CD14-positive monocyte (primary cell): ENCODE results near the gene RSPO4. TPM values are rescaled to one million over a fixed set of nuclear protein-coding genes. Genes with fewer than 3 reads are reported as not detected.

ENCODE experiments used
- DNase-seq, 3 donors: peaks; one replicate each; pipeline ENCODE4 v3.0.0-alpha.2; 2011 to 2022
- H2AFZ ChIP-seq: 2 replicates; pipeline ENCODE4 v1.6.0; 2012; ENCODE audit warnings: mild to moderate bottlenecking, low read depth, low read length, inconsistent platforms; ENCODE audit not compliant: insufficient read depth, poor library complexity, severe bottlenecking
- H3K27ac ChIP-seq, 2 donors: 1 replicate in 1 of 2; 2 replicates in 1 of 2; pipeline ENCODE4 v1.5.1; 2012 to 2013; ENCODE audit warnings: low read length in 2 of 2, control low read depth in 1 of 2, inconsistent platforms in 1 of 2, low read depth in 1 of 2, mild to moderate bottlenecking in 1 of 2
- H3K27me3 ChIP-seq, 2 donors: one replicate each; pipeline versions ENCODE4 v1.6.0 to v1.6.1; 2011 to 2013; ENCODE audit warnings: low read length in 2 of 2; ENCODE audit not compliant: control insufficient read depth in 2 of 2, insufficient read depth in 2 of 2
- H3K36me3 ChIP-seq, 2 donors: replicated peaks in 1 of 2; 1 replicate in 1 of 2; 2 replicates in 1 of 2; pipeline versions ENCODE4 v1.5.1 to v1.6.1; 2012 to 2013; ENCODE audit warnings: low read length in 2 of 2, control low read depth in 1 of 2, inconsistent platforms in 1 of 2, mild to moderate bottlenecking in 1 of 2; ENCODE audit not compliant: insufficient read depth in 2 of 2, control insufficient read depth in 1 of 2
- H3K4me1 ChIP-seq, 2 donors: 1 replicate in 1 of 2; 2 replicates in 1 of 2; pipeline versions ENCODE4 v1.5.1 to v1.6.1; 2012 to 2013; ENCODE audit warnings: low read length in 2 of 2, control low read depth in 1 of 2, inconsistent platforms in 1 of 2, mild to moderate bottlenecking in 1 of 2, moderate library complexity in 1 of 2; ENCODE audit not compliant: insufficient read depth in 2 of 2, control insufficient read depth in 1 of 2
- H3K4me2 ChIP-seq: replicated peaks from 2 replicates; pipeline ENCODE3; 2012; ENCODE audit warnings: low read length, moderate library complexity, mild to moderate bottlenecking; ENCODE audit not compliant: poor library complexity, severe bottlenecking; ENCODE audit errors: extremely low read depth
- H3K4me3 ChIP-seq, 3 experiments: fragments of 200-600 bp in 1 of 3; sonication (generic) in 1 of 3; replicated peaks in 1 of 3; 1 replicate in 2 of 3; 2 replicates in 1 of 3; pipeline ENCODE4 v1.5.1; 2011 to 2013; ENCODE audit warnings: low read length in 3 of 3, mild to moderate bottlenecking in 3 of 3, control low read depth in 2 of 3, low read depth in 2 of 3, inconsistent platforms in 1 of 3, moderate library complexity in 1 of 3
- H3K79me2 ChIP-seq: 2 replicates; pipeline ENCODE4 v1.6.0; 2012; ENCODE audit warnings: mild to moderate bottlenecking, control low read depth, inconsistent platforms, low read length, moderate library complexity; ENCODE audit not compliant: insufficient read depth
- H3K9ac ChIP-seq: 2 replicates; pipeline ENCODE4 v1.6.0; 2017; ENCODE audit warnings: low read length, mild to moderate bottlenecking; ENCODE audit not compliant: insufficient read depth, poor library complexity, severe bottlenecking
- H3K9me3 ChIP-seq, 2 donors: replicated peaks in 1 of 2; 1 replicate in 1 of 2; 2 replicates in 1 of 2; pipeline versions ENCODE4 v1.5.1 to v1.6.1; 2012 to 2013; ENCODE audit warnings: low read length in 2 of 2, control low read depth in 1 of 2; ENCODE audit not compliant: control insufficient read depth in 1 of 2, insufficient read depth in 1 of 2
- H4K20me1 ChIP-seq: 2 replicates; pipeline ENCODE4 v1.6.0; 2012; ENCODE audit warnings: mild to moderate bottlenecking, low read length, control low read depth, moderate library complexity; ENCODE audit not compliant: insufficient read depth
- H3K27ac Mint-ChIP-seq, 7 donors: one replicate each; pipeline ENCODE4 v1.8.0; 2020; ENCODE audit warnings: mild to moderate bottlenecking in 7 of 7, mixed read lengths in 7 of 7, moderate library complexity in 6 of 7, inconsistent platforms in 2 of 7
- H3K27me3 Mint-ChIP-seq, 3 donors: one replicate each; pipeline ENCODE4 v1.8.0; 2021 to 2022; ENCODE audit warnings: low read depth in 3 of 3, mild to moderate bottlenecking in 3 of 3, mixed read lengths in 3 of 3, moderate library complexity in 3 of 3, inconsistent platforms in 1 of 3
- H3K36me3 Mint-ChIP-seq, 2 donors: one replicate each; pipeline ENCODE4 v1.8.0; 2020; ENCODE audit warnings: mixed read lengths in 2 of 2, inconsistent platforms in 1 of 2, mild to moderate bottlenecking in 1 of 2
- H3K4me1 Mint-ChIP-seq: one replicate; pipeline ENCODE4 v1.8.0; 2020; ENCODE audit warnings: mild to moderate bottlenecking, mixed read lengths
- H3K4me3 Mint-ChIP-seq, 2 donors: one replicate each; pipeline ENCODE4 v1.8.0; 2020; ENCODE audit warnings: mild to moderate bottlenecking in 2 of 2, mixed read lengths in 2 of 2, moderate library complexity in 1 of 2
- H3K9me3 Mint-ChIP-seq, 7 donors: one replicate each; pipeline ENCODE4 v1.8.0; 2020 to 2022; ENCODE audit warnings: mixed read lengths in 7 of 7, mild to moderate bottlenecking in 6 of 7, moderate library complexity in 6 of 7, inconsistent platforms in 2 of 7
- WGBS: methylation state at CpG from one replicate; pipeline ENCODE4 v1.1.5; 2013; ENCODE audit warnings: missing lambda C conversion rate; ENCODE audit not compliant: insufficient coverage; 5-methylcytosine and 5-hydroxymethylcytosine counted together
- intact Hi-C, 2 donors: fragments of 100-400 bp; cut with micrococcal nuclease; formaldehyde crosslinking; loops; one replicate each; pipeline versions ENCODE4 v1.15.0 to v1.15.1; 2023
- polyA plus RNA-seq, 3 donors: library from polyadenylated mRNA; depleted of rRNA in 1 of 3; unstranded in 2 of 3; stranded (reverse) in 1 of 3; fragments of 300-500 nt in 2 of 3; fragments of >200 nt in 1 of 3; fragmentation: Illumina TruSeq in 2 of 3; gene quantifications; 1 replicate in 2 of 3; 2 replicates in 1 of 3; pipeline ENCODE4 v1.2.3, GENCODE V29; 2012 to 2021
- TF ChIP-seq, protein P1 (sequence below): fragments of 200-600 bp; IDR thresholded peaks from one replicate; pipeline ENCODE4 v1.8.0; 2022; ENCODE audit warnings: antibody characterized with exemption, mild to moderate bottlenecking

The RSPO4 gene
- polyA plus RNA-seq, 3 donors: not detected

GRCh38 chr20:955111-955510 lies 47.0 kb downstream of the RSPO4 start:
- Histone ChIP-seq H3K4me1 (peaks cover 0 to 2% of the 10 kb centered on the region in 2 donors), H3K27ac (no peak overlapping the region), H3K79me2 (no peaks in the 10 kb centered on the region), H3K9ac (no peak overlapping the region), H3K9me3 (no peaks in the 10 kb centered on the region), H3K4me2 (no peak overlapping the region), H3K4me3 (no peak overlapping the region), H2AFZ (no peak overlapping the region), H4K20me1 (no peaks in the 10 kb centered on the region), H3K27me3 (peaks cover 0 to 8% of the 10 kb centered on the region in 2 donors), H3K36me3 (no peaks in the 10 kb centered on the region)
- Mint-ChIP-seq H3K4me3 (no peak overlapping the region), H3K4me1 (peaks cover 5% of the 10 kb centered on the region), H3K27ac (no peak overlapping the region), H3K27me3 (peaks cover 19 to 43% (median 41%) of the 10 kb centered on the region in 3 donors), H3K9me3 (peaks cover 0 to 3% (median 0%) of the 10 kb centered on the region in 7 donors), H3K36me3 (no peaks in the 10 kb centered on the region)
- intact Hi-C loops: loop anchor here (5.0 to 10.0 kb wide), 2 partner anchors 70 to 257 kb away; no protein-coding TSS in a partner anchor
- TF ChIP-seq, protein P1, sequence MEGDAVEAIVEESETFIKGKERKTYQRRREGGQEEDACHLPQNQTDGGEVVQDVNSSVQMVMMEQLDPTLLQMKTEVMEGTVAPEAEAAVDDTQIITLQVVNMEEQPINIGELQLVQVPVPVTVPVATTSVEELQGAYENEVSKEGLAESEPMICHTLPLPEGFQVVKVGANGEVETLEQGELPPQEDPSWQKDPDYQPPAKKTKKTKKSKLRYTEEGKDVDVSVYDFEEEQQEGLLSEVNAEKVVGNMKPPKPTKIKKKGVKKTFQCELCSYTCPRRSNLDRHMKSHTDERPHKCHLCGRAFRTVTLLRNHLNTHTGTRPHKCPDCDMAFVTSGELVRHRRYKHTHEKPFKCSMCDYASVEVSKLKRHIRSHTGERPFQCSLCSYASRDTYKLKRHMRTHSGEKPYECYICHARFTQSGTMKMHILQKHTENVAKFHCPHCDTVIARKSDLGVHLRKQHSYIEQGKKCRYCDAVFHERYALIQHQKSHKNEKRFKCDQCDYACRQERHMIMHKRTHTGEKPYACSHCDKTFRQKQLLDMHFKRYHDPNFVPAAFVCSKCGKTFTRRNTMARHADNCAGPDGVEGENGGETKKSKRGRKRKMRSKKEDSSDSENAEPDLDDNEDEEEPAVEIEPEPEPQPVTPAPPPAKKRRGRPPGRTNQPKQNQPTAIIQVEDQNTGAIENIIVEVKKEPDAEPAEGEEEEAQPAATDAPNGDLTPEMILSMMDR: no peak
- WGBS: 83% methylated on average over 2 of the region's 3 CpGs
- DNase-seq: no peak

DNA sequence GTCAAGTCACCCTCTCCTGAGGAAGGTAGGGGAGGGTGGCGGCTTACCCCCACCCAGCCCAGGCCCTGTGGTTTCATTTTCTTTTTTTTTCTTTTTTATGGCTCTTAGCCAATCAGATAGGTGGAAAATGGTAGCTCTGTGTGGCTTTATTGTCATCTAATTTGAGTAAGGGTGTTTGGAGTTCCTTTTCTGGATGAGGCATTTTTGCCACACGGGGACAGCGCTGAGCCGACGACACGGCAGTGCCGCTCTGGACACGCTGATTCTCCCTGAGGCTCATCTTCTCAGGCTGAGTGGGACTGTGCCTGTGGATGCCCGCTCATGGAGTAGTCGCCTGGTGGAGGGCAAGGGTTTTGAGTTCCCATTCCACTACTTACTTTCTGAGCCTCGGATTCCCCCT lies 48.4 kb downstream of the RSPO4 start:
- peaks cover 0 to 5% (median 0%) of the 10 kb centered on the region in 7 donors for H3K9me3 Mint-ChIP-seq
- Histone ChIP-seq H3K27ac (no peak overlapping the region), H2AFZ (no peak overlapping the region), H3K9me3 (no peaks in the 10 kb centered on the region), H3K4me3 (no peak overlapping the region), H3K36me3 (no peaks in the 10 kb centered on the region), H3K4me2 (no peak overlapping the region), H3K27me3 (peaks cover 0 to 8% of the 10 kb centered on the region in 2 donors), H3K4me1 (peaks cover 0 to 2% of the 10 kb centered on the region in 2 donors), H4K20me1 (no peaks in the 10 kb centered on the region), H3K9ac (no peak overlapping the region), H3K79me2 (no peaks in the 10 kb centered on the region)
- no peak overlapping the region for H3K27ac Mint-ChIP-seq
- H3K36me3 Mint-ChIP-seq: no peaks in the 10 kb centered on the region
- WGBS: 17% methylated on average over 4 of the region's 11 CpGs
- no peak overlapping the region for H3K4me3 Mint-ChIP-seq
- H3K4me1 Mint-ChIP-seq: peaks cover 5% of the 10 kb centered on the region
- TF ChIP-seq, protein P1: no peak
- intact Hi-C loops: loop anchor here (10.0 kb wide), 1 partner anchor 69 kb away; no protein-coding TSS in a partner anchor
- peaks cover 21 to 50% (median 45%) of the 10 kb centered on the region in 3 donors for H3K27me3 Mint-ChIP-seq
- no peak for DNase-seq
